HCT116 (cell line): ENCODE data around the gene DENND11. TPM values are rescaled to one million over a fixed set of nuclear protein-coding genes. Genes with fewer than 3 reads are reported as not detected.

Experiments used
- ATAC-seq: fragments of 200-7000 bp; cut with Tn5 transposase; 2 replicates; pipeline ENCODE4 v1.9.1; 2020; ENCODE audit warnings: mild to moderate bottlenecking, moderate library complexity
- BruUV-seq: library from RNA; stranded (reverse); fragments of 400-500 nt; replicated peaks from 2 replicates; lab custom pipeline; 2021; lab: Mats Ljungman, UMichigan
- CTCF ChIA-PET: fragments of 300-600 bp; sonication (Branson Sonifier 250); formaldehyde crosslinking; loops from one replicate; lab custom pipeline; 2021; ENCODE audit warnings: antibody characterized with exemption; lab: Charles Lee
- POLR2A ChIA-PET: fragments of 300-600, 350-600 bp; sonication (Branson Sonifier 250); formaldehyde crosslinking; loops from one replicate; lab custom pipeline; 2021; ENCODE audit warnings: antibody characterized with exemption; lab: Charles Lee
- RAD21 ChIA-PET, 2 experiments: fragments of 300-600 bp; sonication (Branson Sonifier 250); formaldehyde crosslinking; loops; one replicate each; lab custom pipeline; 2023; ENCODE audit warnings: low total read pairs in 2 of 2; ENCODE audit not compliant: uncharacterized antibody in 2 of 2, unreplicated experiment in 2 of 2, low non-redundant PET in 1 of 2; lab: Charles Lee
- DNase-seq: peaks from one replicate; pipeline ENCODE4 v3.0.0-alpha.2; 2010; ENCODE audit warnings: low read depth, low spot score
- H2AFZ ChIP-seq: fragments of 200-600 bp; shearing (Covaris generic), sonication (generic); 2 replicates; pipeline ENCODE4 v1.6.1; 2017; ENCODE audit warnings: low read depth, mixed run types, mixed read lengths, antibody characterized with exemption, low read length; ENCODE audit not compliant: poor library complexity, severe bottlenecking
- H3K27ac ChIP-seq: 2 replicates; pipeline ENCODE4 v1.5.1; 2012; ENCODE audit warnings: low read depth, low read length
- H3K27me3 ChIP-seq: fragments of 200-600 bp; sonication (generic); 2 replicates; pipeline ENCODE4 v1.6.1; 2016; ENCODE audit warnings: mixed run types, low read length, mixed read lengths; ENCODE audit not compliant: insufficient read depth
- H3K36me3 ChIP-seq, 2 experiments: fragments of 200-500 bp in 1 of 2; fragments of 200-600 bp in 1 of 2; sonication (Bioruptor generic) in 1 of 2; sonication (generic) in 1 of 2; 2 replicates each; pipeline versions ENCODE4 v1.5.1 to v1.6.1; 2014 to 2016; ENCODE audit warnings: low read length in 2 of 2, inconsistent platforms in 1 of 2, mixed read lengths in 1 of 2, mixed run types in 1 of 2; ENCODE audit not compliant: insufficient read depth in 2 of 2, control insufficient read depth in 1 of 2
- H3K4me1 ChIP-seq, 2 experiments: fragments of 200-600 bp in 1 of 2; sonication (generic) in 1 of 2; 2 replicates each; pipeline versions ENCODE4 v1.5.1 to v1.6.1; 2012 to 2017; ENCODE audit warnings: low read length in 2 of 2, inconsistent platforms in 1 of 2, mild to moderate bottlenecking in 1 of 2, mixed read lengths in 1 of 2, mixed run types in 1 of 2, moderate library complexity in 1 of 2; ENCODE audit not compliant: insufficient read depth in 2 of 2, control insufficient read depth in 1 of 2
- H3K4me2 ChIP-seq: fragments of 200-600 bp; sonication (generic); 2 replicates; pipeline ENCODE4 v1.6.1; 2017; ENCODE audit warnings: mixed run types, low read length, mixed read lengths
- H3K4me3 ChIP-seq, 2 experiments: fragments of 200-600 bp in 1 of 2; sonication (generic) in 1 of 2; replicated peaks in 1 of 2; 2 replicates each; pipeline ENCODE4 v1.5.1; 2011 to 2016; ENCODE audit warnings: low read length in 2 of 2, control low read depth in 1 of 2, low read depth in 1 of 2, mild to moderate bottlenecking in 1 of 2, mixed read lengths in 1 of 2, mixed run types in 1 of 2
- H3K79me2 ChIP-seq: fragments of 200-600 bp; sonication (generic); 2 replicates; pipeline ENCODE4 v1.6.1; 2017; ENCODE audit warnings: mild to moderate bottlenecking, mixed run types, low read length, moderate library complexity, mixed read lengths; ENCODE audit not compliant: insufficient read depth
- H3K9ac ChIP-seq: fragments of 200-600 bp; sonication (generic); 2 replicates; pipeline ENCODE4 v1.6.1; 2016; ENCODE audit warnings: low read length, mixed read lengths
- H3K9me2 ChIP-seq: fragments of 200-600 bp; sonication (generic), shearing (Covaris generic); 2 replicates; pipeline ENCODE4 v1.6.1; 2017; ENCODE audit warnings: mixed run types, mild to moderate bottlenecking, moderate library complexity; ENCODE audit not compliant: insufficient read depth
- H3K9me3 ChIP-seq, 2 experiments: fragments of 200-500 bp in 1 of 2; fragments of 200-600 bp in 1 of 2; sonication (Bioruptor generic) in 1 of 2; sonication (generic) in 1 of 2; 2 replicates each; pipeline ENCODE4 v1.6.1; 2014 to 2017; ENCODE audit warnings: low read length in 2 of 2, mixed read lengths in 2 of 2, inconsistent platforms in 1 of 2, low read depth in 1 of 2, mild to moderate bottlenecking in 1 of 2, mixed run types in 1 of 2, moderate library complexity in 1 of 2; ENCODE audit not compliant: control insufficient read depth in 1 of 2, insufficient read depth in 1 of 2
- H4K20me1 ChIP-seq: fragments of 200-600 bp; sonication (generic), shearing (Covaris generic); 2 replicates; pipeline ENCODE4 v1.6.1; 2017; ENCODE audit warnings: mixed run types, mild to moderate bottlenecking, moderate library complexity; ENCODE audit not compliant: insufficient read depth
- CBX3 ChIP-seq: IDR thresholded peaks from 2 replicates; pipeline ENCODE4 v1.6.1; 2012; ENCODE audit warnings: low read depth
- EGR1 ChIP-seq: IDR thresholded peaks from 2 replicates; pipeline ENCODE4 v1.6.1; 2012; ENCODE audit warnings: low read depth
- EZH2 ChIP-seq: fragments of 200-600 bp; sonication (generic); IDR thresholded peaks from 2 replicates; pipeline ENCODE4 v1.6.1; 2017; ENCODE audit warnings: antibody characterized with exemption, mixed run types
- FOSL1 ChIP-seq: IDR thresholded peaks from 2 replicates; pipeline ENCODE4 v1.6.1; 2012; ENCODE audit warnings: low read depth
- POLR2AphosphoS5 ChIP-seq: IDR thresholded peaks from 2 replicates; pipeline ENCODE4 v1.6.1; 2011; ENCODE audit warnings: mild to moderate bottlenecking, low read depth, low read length, moderate library complexity
- SIN3A ChIP-seq: IDR thresholded peaks from 2 replicates; pipeline ENCODE4 v1.6.1; 2012; ENCODE audit warnings: low read depth
- TCF7L2 ChIP-seq: IDR thresholded peaks from 2 replicates; pipeline ENCODE4 v1.7.0; 2011; ENCODE audit warnings: borderline replicate concordance, inconsistent platforms; ENCODE audit not compliant: insufficient read depth, insufficient read length; ENCODE audit errors: extremely low read depth
- intact Hi-C: fragments of 100-400 bp; cut with micrococcal nuclease; formaldehyde crosslinking; loops from 2 replicates; pipeline ENCODE4 v1.10.0; 2022
- total RNA-seq: library from RNA; stranded (reverse); gene quantifications from one replicate; pipeline ENCODE4 v1.2.1, GENCODE V29; 2021; ENCODE audit not compliant: unreplicated experiment
- TF ChIP-seq, protein P1 (sequence below), 3 experiments: fragments of 200-600 bp in 1 of 3; sonication (generic) in 1 of 3; IDR thresholded peaks in 2 of 3; conservative IDR thresholded peaks in 1 of 3; 2 replicates each; pipeline ENCODE4 v1.5.1; 2012 to 2017; ENCODE audit warnings: low read depth in 2 of 3, low read length in 2 of 3, antibody characterized with exemption in 1 of 3, borderline replicate concordance in 1 of 3, control low read depth in 1 of 3, mild to moderate bottlenecking in 1 of 3, mixed read lengths in 1 of 3, mixed run types in 1 of 3, moderate library complexity in 1 of 3; ENCODE audit not compliant: insufficient read depth in 1 of 3

The DENND11 gene
- total RNA-seq, 1 experiment from 2014 or later, result 23.4 TPM

- RAD21 ChIA-PET, result no interaction called here
- H3K9ac ChIP-seq, result no peak overlapping the region
- no peak for DNase-seq
- H3K27ac ChIP-seq, result no peak overlapping the region
- POLR2A ChIA-PET, result no interaction called here
- no peaks in the 10 kb centered on the region for H3K9me2 ChIP-seq
- TF ChIP-seq FOSL1, result no peak
- TF ChIP-seq SIN3A, result no peak
- no peak for TF ChIP-seq CBX3
- no peak for TF ChIP-seq EGR1
- no peak for TF ChIP-seq POLR2AphosphoS5
- TF ChIP-seq TCF7L2, result no peak
- TF ChIP-seq EZH2, result no peak
- TF ChIP-seq, protein P1, sequence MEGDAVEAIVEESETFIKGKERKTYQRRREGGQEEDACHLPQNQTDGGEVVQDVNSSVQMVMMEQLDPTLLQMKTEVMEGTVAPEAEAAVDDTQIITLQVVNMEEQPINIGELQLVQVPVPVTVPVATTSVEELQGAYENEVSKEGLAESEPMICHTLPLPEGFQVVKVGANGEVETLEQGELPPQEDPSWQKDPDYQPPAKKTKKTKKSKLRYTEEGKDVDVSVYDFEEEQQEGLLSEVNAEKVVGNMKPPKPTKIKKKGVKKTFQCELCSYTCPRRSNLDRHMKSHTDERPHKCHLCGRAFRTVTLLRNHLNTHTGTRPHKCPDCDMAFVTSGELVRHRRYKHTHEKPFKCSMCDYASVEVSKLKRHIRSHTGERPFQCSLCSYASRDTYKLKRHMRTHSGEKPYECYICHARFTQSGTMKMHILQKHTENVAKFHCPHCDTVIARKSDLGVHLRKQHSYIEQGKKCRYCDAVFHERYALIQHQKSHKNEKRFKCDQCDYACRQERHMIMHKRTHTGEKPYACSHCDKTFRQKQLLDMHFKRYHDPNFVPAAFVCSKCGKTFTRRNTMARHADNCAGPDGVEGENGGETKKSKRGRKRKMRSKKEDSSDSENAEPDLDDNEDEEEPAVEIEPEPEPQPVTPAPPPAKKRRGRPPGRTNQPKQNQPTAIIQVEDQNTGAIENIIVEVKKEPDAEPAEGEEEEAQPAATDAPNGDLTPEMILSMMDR (IDR thresholded peaks at IDR 0.05 in 2 of 3, conservative IDR thresholded peaks at IDR 0.05 in 1 of 3; ENCODE audit: borderline replicate concordance in 1 of 3, insufficient read depth in 1 of 3, low read depth in 2 of 3, low read length in 2 of 3), result no peak
- no peaks in the 10 kb centered on the region for H3K36me3 ChIP-seq
- no peaks in the 10 kb centered on the region for H3K9me3 ChIP-seq
- no peaks in the 10 kb centered on the region for H3K79me2 ChIP-seq
- H3K4me2 ChIP-seq, result no peak overlapping the region
- H3K27me3 ChIP-seq, result peaks cover 23% of the 10 kb centered on the region; the same call in 1 of the 2 replicates
- intact Hi-C loops, result no loop called here
- no peak overlapping the region for H2AFZ ChIP-seq
- CTCF ChIA-PET, result interaction anchor here (1.4 kb wide), 1 partner anchor 24 kb away, joined by 4 read pairs; the partner anchor contains the start of gene SSBP1
- ATAC-seq, result no peak
- H3K4me1 ChIP-seq, result no peaks in the 10 kb centered on the region
- BruUV-seq, result no TSS peak
- no peaks in the 10 kb centered on the region for H4K20me1 ChIP-seq
- H3K4me3 ChIP-seq, result no peak overlapping the region
These were observed 11.9 kb upstream of the DENND11 start for GRCh38 chr7:141713890-141714289.
